Neutrophil (primary cell): ENCODE measurements around the gene MAPK12.

Experiments used
- H3K27ac ChIP-seq: fragments of 200-600 bp; sonication (generic); 2 replicates; pipeline ENCODE4 v1.5.1; 2016; ENCODE audit warnings: mild to moderate bottlenecking, moderate library complexity
- H3K27me3 ChIP-seq: fragments of 200-600 bp; sonication (generic); 2 replicates; pipeline ENCODE4 v1.6.0; 2016; ENCODE audit warnings: mild to moderate bottlenecking
- H3K36me3 ChIP-seq: fragments of 200-600 bp; sonication (generic); 2 replicates; pipeline ENCODE4 v1.5.1; 2017
- H3K4me1 ChIP-seq, 2 experiments: fragments of 200-600 bp in 1 of 2; sonication (generic) in 1 of 2; 1 replicate in 1 of 2; 2 replicates in 1 of 2; pipeline versions ENCODE4 v1.5.1 to v1.6.1; 2013 to 2016; ENCODE audit warnings: low read depth in 1 of 2, low read length in 1 of 2, mild to moderate bottlenecking in 1 of 2, moderate library complexity in 1 of 2; ENCODE audit not compliant: control insufficient read depth in 1 of 2, insufficient read depth in 1 of 2
- H3K4me3 ChIP-seq, 2 experiments: fragments of 200-600 bp in 1 of 2; sonication (generic) in 1 of 2; 1 replicate in 1 of 2; 2 replicates in 1 of 2; pipeline ENCODE4 v1.5.1; 2013 to 2016; ENCODE audit warnings: low read depth in 1 of 2, low read length in 1 of 2, mild to moderate bottlenecking in 1 of 2, moderate library complexity in 1 of 2
- H3K9me3 ChIP-seq: fragments of 200-600 bp; sonication (generic); 2 replicates; pipeline ENCODE4 v1.5.1; 2016
- CTCF ChIP-seq: fragments of 200-600 bp; sonication (generic); IDR thresholded peaks from 2 replicates; pipeline ENCODE4 v1.5.1; 2016; ENCODE audit warnings: antibody characterized with exemption

MAPK12 gene

GRCh38 chr22:50278461-50278860 is 17.0 kb upstream of the MAPK12 start:
- peaks cover 9% of the 10 kb centered on the region for H3K27me3 ChIP-seq
- H3K36me3 ChIP-seq: no peaks in the 10 kb centered on the region
- H3K27ac ChIP-seq: no peak overlapping the region
- H3K4me3 ChIP-seq: no peak overlapping the region
- H3K9me3 ChIP-seq: no peaks in the 10 kb centered on the region
- no peak for TF ChIP-seq CTCF
- no peaks in the 10 kb centered on the region for H3K4me1 ChIP-seq

GRCh38 chr22:50277761-50278160 is 16.3 kb upstream of the MAPK12 start:
- no peak for TF ChIP-seq CTCF
- H3K27me3 ChIP-seq: peaks cover 16% of the 10 kb centered on the region
- no peaks in the 10 kb centered on the region for H3K36me3 ChIP-seq
- H3K4me3 ChIP-seq: no peak overlapping the region
- H3K9me3 ChIP-seq: no peaks in the 10 kb centered on the region
- no peaks in the 10 kb centered on the region for H3K4me1 ChIP-seq
- H3K27ac ChIP-seq: no peak overlapping the region

- Histone ChIP-seq H3K9me3 (no peaks in the 10 kb centered on the region), H3K27me3 (peaks cover 33% of the 10 kb centered on the region), H3K36me3 (no peaks in the 10 kb centered on the region), H3K4me3 (no peak overlapping the region), H3K4me1 (peaks cover 0 to 8% of the 10 kb centered on the region in 2 experiments), H3K27ac (no peak overlapping the region)
- no peak for TF ChIP-seq CTCF
Measured at GRCh38 chr22:50276143-50276542, 14.7 kb upstream of the MAPK12 start.

- no peak for TF ChIP-seq CTCF
- H3K9me3 ChIP-seq: no peaks in the 10 kb centered on the region
- no peak overlapping the region for H3K27ac ChIP-seq
- no peak overlapping the region for H3K4me3 ChIP-seq
- H3K36me3 ChIP-seq: no peaks in the 10 kb centered on the region
- H3K4me1 ChIP-seq: peaks cover 0 to 13% of the 10 kb centered on the region in 2 experiments
- H3K27me3 ChIP-seq: peaks cover 40% of the 10 kb centered on the region
Measured at GRCh38 chr22:50275181-50276055, 13.9 kb upstream of the MAPK12 start.

GRCh38 chr22:50274771-50275170 is 13.3 kb upstream of the MAPK12 start:
- no peak overlapping the region for H3K27ac ChIP-seq
- H3K4me3 ChIP-seq: no peak overlapping the region
- peaks cover 46% of the 10 kb centered on the region for H3K27me3 ChIP-seq
- peaks cover 0 to 19% of the 10 kb centered on the region in 2 experiments for H3K4me1 ChIP-seq
- no peaks in the 10 kb centered on the region for H3K9me3 ChIP-seq
- TF ChIP-seq CTCF: no peak
- H3K36me3 ChIP-seq: no peaks in the 10 kb centered on the region
